SK-N-SH (cell line): ENCODE results near the gene MOK. TPM values are rescaled to one million over a fixed set of nuclear protein-coding genes. Genes with fewer than 3 reads are reported as not detected.

Experiments
- CTCF ChIA-PET: fragments of 300-600, 350-600 bp; formaldehyde crosslinking; extraction: SDS; loops from one replicate; lab custom pipeline; 2021; lab: Yijun Ruan, JAX
- POLR2A ChIA-PET: fragments of 350-600 bp; sonication (Branson Sonifier 250); formaldehyde crosslinking; extraction: SDS; loops from one replicate; lab custom pipeline; 2020; ENCODE audit warnings: antibody characterized with exemption, inconsistent platforms; lab: Yijun Ruan, JAX
- DNase-seq: peaks from one replicate; pipeline ENCODE4 v3.0.0; 2012
- H2AFZ ChIP-seq: fragments of 200-600 bp; sonication (generic); 2 replicates; pipeline ENCODE4 v1.8.1; 2016; ENCODE audit warnings: antibody characterized with exemption, mild to moderate bottlenecking, low read depth
- H3F3A ChIP-seq: fragments of 200-600 bp; sonication (generic); replicated peaks from 2 replicates; pipeline ENCODE3; 2016; ENCODE audit warnings: antibody characterized with exemption, mild to moderate bottlenecking; ENCODE audit not compliant: insufficient read depth
- H3K27ac ChIP-seq, 2 experiments: fragments of 200-500 bp in 1 of 2; fragments of 200-600 bp in 1 of 2; sonication (Bioruptor generic) in 1 of 2; sonication (generic), shearing (Covaris generic) in 1 of 2; 2 replicates each; pipeline versions ENCODE4 v1.5.1 to v1.6.1; 2014 to 2016; ENCODE audit warnings: low read depth in 2 of 2, inconsistent platforms in 1 of 2, low read length in 1 of 2, mild to moderate bottlenecking in 1 of 2, mixed read lengths in 1 of 2
- H3K27me3 ChIP-seq: fragments of 200-600 bp; sonication (generic), shearing (Covaris generic); 2 replicates; pipeline ENCODE4 v1.6.1; 2016; ENCODE audit warnings: mixed run types; ENCODE audit not compliant: insufficient read depth
- H3K36me3 ChIP-seq, 2 experiments: fragments of 200-500 bp in 1 of 2; fragments of 200-600 bp in 1 of 2; sonication (Bioruptor generic) in 1 of 2; sonication (generic) in 1 of 2; replicated peaks in 1 of 2; 2 replicates each; pipeline versions ENCODE3 to v1.5.1; 2014 to 2016; ENCODE audit warnings: low read length in 1 of 2, mild to moderate bottlenecking in 1 of 2; ENCODE audit not compliant: insufficient read depth in 2 of 2, control insufficient read depth in 1 of 2
- H3K4me1 ChIP-seq, 2 experiments: fragments of 200-500 bp in 1 of 2; fragments of 200-600 bp in 1 of 2; sonication (Bioruptor generic) in 1 of 2; sonication (generic), shearing (Covaris generic) in 1 of 2; 2 replicates each; pipeline versions ENCODE4 v1.5.1 to v1.6.1; 2014 to 2016; ENCODE audit warnings: low read depth in 1 of 2, low read length in 1 of 2, mixed run types in 1 of 2; ENCODE audit not compliant: insufficient read depth in 2 of 2, control insufficient read depth in 1 of 2
- H3K4me2 ChIP-seq: fragments of 200-600 bp; sonication (generic), shearing (Covaris generic); 2 replicates; pipeline ENCODE4 v1.6.1; 2017; ENCODE audit warnings: mixed run types
- H3K4me3 ChIP-seq, 2 experiments: fragments of 200-500 bp in 1 of 2; fragments of 200-600 bp in 1 of 2; sonication (Bioruptor generic) in 1 of 2; sonication (generic), shearing (Covaris generic) in 1 of 2; 2 replicates each; pipeline versions ENCODE4 v1.5.1 to v1.8.1; 2014 to 2016; ENCODE audit warnings: low read depth in 2 of 2, inconsistent platforms in 1 of 2, low read length in 1 of 2, mild to moderate bottlenecking in 1 of 2, mixed read lengths in 1 of 2, moderate library complexity in 1 of 2
- H3K79me2 ChIP-seq: fragments of 200-600 bp; sonication (generic); 2 replicates; pipeline ENCODE4 v1.8.1; 2017; ENCODE audit warnings: mild to moderate bottlenecking; ENCODE audit not compliant: insufficient read depth
- H3K9ac ChIP-seq: fragments of 200-600 bp; sonication (generic); 2 replicates; pipeline ENCODE4 v1.6.1; 2017; ENCODE audit warnings: mixed run types
- H3K9me2 ChIP-seq: fragments of 200-600 bp; sonication (generic); 2 replicates; pipeline ENCODE4 v1.6.1; 2017; ENCODE audit warnings: mixed run types
- H3K9me3 ChIP-seq: fragments of 200-600 bp; sonication (generic); 2 replicates; pipeline ENCODE4 v1.6.1; 2017; ENCODE audit warnings: mixed run types, mild to moderate bottlenecking, moderate library complexity
- H4K20me1 ChIP-seq: fragments of 200-600 bp; sonication (generic); 2 replicates; pipeline ENCODE4 v1.6.1; 2017; ENCODE audit warnings: mild to moderate bottlenecking, mixed run types; ENCODE audit not compliant: insufficient read depth
- EP300 ChIP-seq, 2 experiments: IDR thresholded peaks; 2 replicates each; pipeline versions ENCODE4 v1.4.0 to v1.6.1; 2012; ENCODE audit warnings: borderline replicate concordance in 1 of 2, low read depth in 1 of 2, low read length in 1 of 2
- FOSL2 ChIP-seq: IDR thresholded peaks from 2 replicates; pipeline ENCODE4 v1.4.0; 2012; ENCODE audit warnings: low read depth, mild to moderate bottlenecking, moderate library complexity, borderline replicate concordance
- FOXJ3 ChIP-seq: sonication (generic); formaldehyde crosslinking; IDR thresholded peaks from 2 replicates; pipeline ENCODE4 v1.5.1; 2020; ENCODE audit warnings: mild to moderate bottlenecking, missing genetic modification reagents
- FOXM1 ChIP-seq: IDR thresholded peaks from 2 replicates; pipeline ENCODE4 v1.4.0; 2012; ENCODE audit warnings: low read depth, mild to moderate bottlenecking
- GABPA ChIP-seq: IDR thresholded peaks from 2 replicates; pipeline ENCODE4 v1.4.0; 2012; ENCODE audit warnings: low read depth, mild to moderate bottlenecking
- GATA2 ChIP-seq: sonication (generic); formaldehyde crosslinking; IDR thresholded peaks from 2 replicates; pipeline ENCODE4 v1.5.0; 2020; ENCODE audit warnings: mild to moderate bottlenecking, missing genetic modification reagents
- MAX ChIP-seq: IDR thresholded peaks from 2 replicates; pipeline ENCODE4 v1.4.0; 2012; ENCODE audit warnings: low read depth
- MEF2A ChIP-seq: IDR thresholded peaks from 2 replicates; pipeline ENCODE4 v1.4.0; 2012; ENCODE audit warnings: low read depth, borderline replicate concordance
- MXI1 ChIP-seq: IDR thresholded peaks from 2 replicates; pipeline ENCODE4 v1.6.1; 2012; ENCODE audit warnings: mild to moderate bottlenecking, low read depth, low read length, improper control_type of control experiment
- PBX3 ChIP-seq: IDR thresholded peaks from 2 replicates; pipeline ENCODE4; 2012
- RCOR1 ChIP-seq: fragments of 150-350 bp; IDR thresholded peaks from 2 replicates; pipeline ENCODE4 v1.6.1; 2017; ENCODE audit warnings: antibody characterized with exemption, low read length
- RFX5 ChIP-seq: IDR thresholded peaks from 2 replicates; pipeline ENCODE4 v1.6.1; 2012; ENCODE audit warnings: mild to moderate bottlenecking, improper control_type of control experiment, low read length
- RXRA ChIP-seq: IDR thresholded peaks from 2 replicates; pipeline ENCODE4 v1.4.0; 2012; ENCODE audit warnings: low read depth, mild to moderate bottlenecking, borderline replicate concordance
- SIN3A ChIP-seq: IDR thresholded peaks from 2 replicates; pipeline ENCODE4 v1.6.1; 2012; ENCODE audit warnings: low read depth, mild to moderate bottlenecking, low read length, moderate library complexity, borderline replicate concordance
- TAF1 ChIP-seq: IDR thresholded peaks from 2 replicates; pipeline ENCODE4 v1.6.1; 2012; ENCODE audit warnings: low read depth, mild to moderate bottlenecking, low read length, moderate library complexity, borderline replicate concordance
- USF1 ChIP-seq: IDR thresholded peaks from 2 replicates; pipeline ENCODE4 v1.4.0; 2012; ENCODE audit warnings: low read depth, borderline replicate concordance
- YY1 ChIP-seq: IDR thresholded peaks from 2 replicates; pipeline ENCODE4 v1.4.0; 2012; ENCODE audit warnings: low read depth, mild to moderate bottlenecking
- ZBTB33 ChIP-seq: IDR thresholded peaks from 2 replicates; pipeline ENCODE4 v1.4.0; 2012; ENCODE audit warnings: low read depth, borderline replicate concordance
- WGBS: methylation state at CpG from one replicate; pipeline ENCODE4 v1.1.6; 2017; ENCODE audit warnings: low lambda C conversion rate; 5-methylcytosine and 5-hydroxymethylcytosine counted together
- polyA plus RNA-seq, 3 experiments: library from polyadenylated mRNA; depleted of rRNA; stranded (reverse); fragments of >200 nt; gene quantifications; 2 replicates each; pipeline ENCODE4 v1.2.3, GENCODE V29; 2012

Gene MOK
- polyA plus RNA-seq, 1 of the 3 experiments (the other 2 are of a cell fraction): 13.3 TPM

DNA sequence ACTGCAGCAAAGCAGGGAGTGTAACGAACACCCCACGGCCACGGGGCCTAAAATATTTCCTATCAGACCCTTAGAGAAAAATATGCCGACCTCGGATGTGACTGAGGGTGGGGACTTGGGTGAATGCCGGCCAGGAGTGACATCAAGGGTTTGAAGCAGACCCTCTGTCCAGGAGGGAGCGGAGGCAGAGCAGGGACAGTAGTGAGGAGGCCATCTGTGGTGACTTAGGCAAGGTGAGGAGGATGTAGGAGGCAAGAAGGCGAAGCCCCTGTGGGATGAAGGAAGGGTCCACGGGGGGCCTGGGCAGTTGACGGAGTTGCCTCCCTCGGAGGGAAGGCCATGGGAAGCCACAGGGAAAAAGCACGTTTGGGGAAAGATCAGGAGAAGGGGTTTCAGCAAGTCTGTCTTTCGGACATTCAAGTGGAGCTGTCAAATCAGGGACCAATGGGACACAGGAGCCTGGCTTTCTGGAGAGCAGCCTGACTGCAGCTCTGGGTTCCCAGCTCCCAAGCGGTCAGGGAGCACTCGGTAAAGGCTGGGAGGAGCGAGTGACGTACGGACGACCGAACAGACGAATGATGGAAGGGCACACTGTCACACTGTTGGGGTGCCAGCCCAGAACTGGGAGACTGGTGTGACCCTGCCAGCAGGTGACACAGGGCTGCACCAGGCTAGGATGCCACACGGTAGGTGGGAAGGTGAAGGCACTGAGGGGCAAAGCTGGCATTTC lies 74.3 kb downstream of the MOK start:
- Histone ChIP-seq H3K36me3 (peaks cover 0 to 2% of the 10 kb centered on the region in 2 experiments), H3K4me1 (peaks cover 0 to 12% of the 10 kb centered on the region in 2 experiments; a peak in 1 of 4 replicates), H3F3A (no peaks in the 10 kb centered on the region), H4K20me1 (no peaks in the 10 kb centered on the region), H3K9ac (no peak overlapping the region), H3K27me3 (no peaks in the 10 kb centered on the region), H3K27ac (no peak overlapping the region), H3K9me2 (no peaks in the 10 kb centered on the region), H2AFZ (no peak overlapping the region), H3K79me2 (no peaks in the 10 kb centered on the region), H3K4me2 (no peak overlapping the region), H3K9me3 (no peaks in the 10 kb centered on the region), H3K4me3 (no peak overlapping the region)
- 90% methylated on average over 22 of the region's 22 CpGs for WGBS
- no peak for DNase-seq
- TF ChIP-seq RXRA (no peak), PBX3 (no peak), FOXM1 (no peak), SIN3A (no peak), MXI1 (no peak), YY1 (no peak), USF1 (no peak), GATA2 (no peak), EP300 (IDR thresholded peaks at IDR 0.05; ENCODE audit: borderline replicate concordance in 1 of 2, low read depth in 1 of 2, low read length in 1 of 2) (no peak), RFX5 (no peak), MAX (no peak), TAF1 (no peak), GABPA (no peak), MEF2A (no peak)
- ChIA-PET CTCF (interaction anchor here (1.6 kb wide), 1 partner anchor 84 kb away, joined by 9 read pairs; no protein-coding TSS in a partner anchor), POLR2A (no interaction called here)

GRCh38 chr14:102229739-102230092 lies 75.2 kb downstream of the MOK start:
- H3K9me2 ChIP-seq: no peaks in the 10 kb centered on the region
- no peak overlapping the region for H3K9ac ChIP-seq
- no peak for TF ChIP-seq FOXM1
- TF ChIP-seq FOXJ3: no peak
- TF ChIP-seq MEF2A: no peak
- TF ChIP-seq MXI1: no peak
- no peak for TF ChIP-seq ZBTB33
- TF ChIP-seq FOSL2: no peak
- TF ChIP-seq RCOR1: no peak
- no peak for TF ChIP-seq GABPA
- TF ChIP-seq, all 33 proteins: peak for 0
- H3F3A ChIP-seq: no peaks in the 10 kb centered on the region
- peaks cover 0 to 2% of the 10 kb centered on the region in 2 experiments for H3K36me3 ChIP-seq
- CTCF ChIA-PET: interaction anchor here (1.6 kb wide), 1 partner anchor 85 kb away, joined by 9 read pairs; no protein-coding TSS in a partner anchor
- H3K27me3 ChIP-seq: no peaks in the 10 kb centered on the region
- no peak overlapping the region for H3K4me2 ChIP-seq
- H2AFZ ChIP-seq: no peak overlapping the region
- H3K4me3 ChIP-seq: no peak overlapping the region
- no peak overlapping the region for H3K27ac ChIP-seq
- H4K20me1 ChIP-seq: no peaks in the 10 kb centered on the region
- no peaks in the 10 kb centered on the region for H3K9me3 ChIP-seq
- POLR2A ChIA-PET: no interaction called here
- peaks cover 0 to 8% of the 10 kb centered on the region in 2 experiments; a peak in 1 of 4 replicates for H3K4me1 ChIP-seq
- DNase-seq: no peak
- 85% methylated on average over 9 of the region's 9 CpGs for WGBS
- H3K79me2 ChIP-seq: no peaks in the 10 kb centered on the region
